ENCODE data around the gene PPFIBP1. TPM values are rescaled to one million over a fixed set of nuclear protein-coding genes. Genes with fewer than 3 reads are reported as not detected.
"Not testable (repeated sequence)": the region's sequence is repeated elsewhere in the genome, so short reads cannot be mapped to it uniquely, and the experiment has no call there.

The PPFIBP1 gene
- polyA plus RNA-seq, 1 experiment, result 47.5 TPM

- CTCF ChIA-PET, result interaction anchor here (1.1 kb wide), 1 partner anchor 75 kb away, joined by 3 read pairs; no protein-coding TSS in a partner anchor
- POLR2A ChIA-PET, result no interaction called here
- Histone ChIP-seq H3K4me3 (ENCODE audit: low read depth, low read length) (no peak overlapping the region), H3K27me3 (ENCODE audit: control insufficient read depth, insufficient read depth, low read length) (no peaks in the 10 kb centered on the region), H3K36me3 (ENCODE audit: control insufficient read depth, insufficient read depth, low read length) (no peaks in the 10 kb centered on the region)
- DNase-seq (ENCODE audit: low read depth), result no peak
- TF ChIP-seq CTCF (IDR thresholded peaks at IDR 0.05; ENCODE audit: insufficient read depth, low read depth, low read length), result no peak
Observed at GRCh38 chr12:27624586-27624985, 100.6 kb downstream of the PPFIBP1 start.

- ChIA-PET POLR2A (no interaction called here), CTCF (interaction anchor here (0.6 to 1.4 kb wide), 5 partner anchors 8 to 1387 kb away, joined by 3 to 6 read pairs (median 4); no protein-coding TSS in a partner anchor)
- Histone ChIP-seq H3K27me3 (ENCODE audit: control insufficient read depth, insufficient read depth, low read length) (no peaks in the 10 kb centered on the region), H3K4me3 (ENCODE audit: low read depth, low read length) (no peak overlapping the region), H3K36me3 (ENCODE audit: control insufficient read depth, insufficient read depth, low read length) (no peaks in the 10 kb centered on the region)
- no peak for TF ChIP-seq CTCF (IDR thresholded peaks at IDR 0.05; ENCODE audit: insufficient read depth, low read depth, low read length)
- DNase-seq (ENCODE audit: low read depth), result no peak
Observed at GRCh38 chr12:27627123-27627852, 103.3 kb downstream of the PPFIBP1 start.

- H3K36me3 ChIP-seq (ENCODE audit: control insufficient read depth, insufficient read depth, low read length); H3K27me3 ChIP-seq (ENCODE audit: control insufficient read depth, insufficient read depth, low read length); H3K4me3 ChIP-seq (ENCODE audit: low read depth, low read length); DNase-seq (ENCODE audit: low read depth); POLR2A ChIA-PET: not testable (repeated sequence)
- CTCF ChIA-PET, result interaction anchor here (0.6 to 0.8 kb wide), 3 partner anchors 10 to 272 kb away, joined by 3 to 6 read pairs (median 4); no protein-coding TSS in a partner anchor
Observed at GRCh38 chr12:27627853-27628469, 104.0 kb downstream of the PPFIBP1 start.

GRCh38 chr12:27630219-27630618 is 106.2 kb downstream of the PPFIBP1 start:
- H3K36me3 ChIP-seq (ENCODE audit: control insufficient read depth, insufficient read depth, low read length); DNase-seq (ENCODE audit: low read depth); H3K4me3 ChIP-seq (ENCODE audit: low read depth, low read length); POLR2A ChIA-PET; CTCF ChIA-PET; H3K27me3 ChIP-seq (ENCODE audit: control insufficient read depth, insufficient read depth, low read length): not testable (repeated sequence)

- no peak for TF ChIP-seq CTCF (IDR thresholded peaks at IDR 0.05; ENCODE audit: insufficient read depth, low read depth, low read length)
- H3K36me3 ChIP-seq (ENCODE audit: control insufficient read depth, insufficient read depth, low read length), result no peaks in the 10 kb centered on the region
- CTCF ChIA-PET, result interaction anchor here (1.2 kb wide), 1 partner anchor 197 kb away, joined by 3 read pairs; no protein-coding TSS in a partner anchor
- DNase-seq (ENCODE audit: low read depth), result no peak
- POLR2A ChIA-PET, result no interaction called here
- no peaks in the 10 kb centered on the region for H3K27me3 ChIP-seq (ENCODE audit: control insufficient read depth, insufficient read depth, low read length)
- H3K4me3 ChIP-seq (ENCODE audit: low read depth, low read length), result no peak overlapping the region
Observed at GRCh38 chr12:27631365-27631764, 107.4 kb downstream of the PPFIBP1 start.

- H3K36me3 ChIP-seq (ENCODE audit: control insufficient read depth, insufficient read depth, low read length), result no peaks in the 10 kb centered on the region
- no peak for DNase-seq (ENCODE audit: low read depth)
- ChIA-PET CTCF (interaction anchor here (1.2 kb wide), 1 partner anchor 197 kb away, joined by 3 read pairs; no protein-coding TSS in a partner anchor), POLR2A (no interaction called here)
- H3K27me3 ChIP-seq (ENCODE audit: control insufficient read depth, insufficient read depth, low read length), result no peaks in the 10 kb centered on the region
- no peak for TF ChIP-seq CTCF (IDR thresholded peaks at IDR 0.05; ENCODE audit: insufficient read depth, low read depth, low read length)
- H3K4me3 ChIP-seq (ENCODE audit: low read depth, low read length), result no peak overlapping the region
Observed at GRCh38 chr12:27631813-27632491, 107.9 kb downstream of the PPFIBP1 start.
